ENCODE measurements around the gene NMUR1.
"Not testable (repeated sequence)": the region's sequence is repeated elsewhere in the genome, so short reads cannot be mapped to it uniquely, and the experiment has no call there.

The NMUR1 gene, protein sequence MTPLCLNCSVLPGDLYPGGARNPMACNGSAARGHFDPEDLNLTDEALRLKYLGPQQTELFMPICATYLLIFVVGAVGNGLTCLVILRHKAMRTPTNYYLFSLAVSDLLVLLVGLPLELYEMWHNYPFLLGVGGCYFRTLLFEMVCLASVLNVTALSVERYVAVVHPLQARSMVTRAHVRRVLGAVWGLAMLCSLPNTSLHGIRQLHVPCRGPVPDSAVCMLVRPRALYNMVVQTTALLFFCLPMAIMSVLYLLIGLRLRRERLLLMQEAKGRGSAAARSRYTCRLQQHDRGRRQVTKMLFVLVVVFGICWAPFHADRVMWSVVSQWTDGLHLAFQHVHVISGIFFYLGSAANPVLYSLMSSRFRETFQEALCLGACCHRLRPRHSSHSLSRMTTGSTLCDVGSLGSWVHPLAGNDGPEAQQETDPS

DNA sequence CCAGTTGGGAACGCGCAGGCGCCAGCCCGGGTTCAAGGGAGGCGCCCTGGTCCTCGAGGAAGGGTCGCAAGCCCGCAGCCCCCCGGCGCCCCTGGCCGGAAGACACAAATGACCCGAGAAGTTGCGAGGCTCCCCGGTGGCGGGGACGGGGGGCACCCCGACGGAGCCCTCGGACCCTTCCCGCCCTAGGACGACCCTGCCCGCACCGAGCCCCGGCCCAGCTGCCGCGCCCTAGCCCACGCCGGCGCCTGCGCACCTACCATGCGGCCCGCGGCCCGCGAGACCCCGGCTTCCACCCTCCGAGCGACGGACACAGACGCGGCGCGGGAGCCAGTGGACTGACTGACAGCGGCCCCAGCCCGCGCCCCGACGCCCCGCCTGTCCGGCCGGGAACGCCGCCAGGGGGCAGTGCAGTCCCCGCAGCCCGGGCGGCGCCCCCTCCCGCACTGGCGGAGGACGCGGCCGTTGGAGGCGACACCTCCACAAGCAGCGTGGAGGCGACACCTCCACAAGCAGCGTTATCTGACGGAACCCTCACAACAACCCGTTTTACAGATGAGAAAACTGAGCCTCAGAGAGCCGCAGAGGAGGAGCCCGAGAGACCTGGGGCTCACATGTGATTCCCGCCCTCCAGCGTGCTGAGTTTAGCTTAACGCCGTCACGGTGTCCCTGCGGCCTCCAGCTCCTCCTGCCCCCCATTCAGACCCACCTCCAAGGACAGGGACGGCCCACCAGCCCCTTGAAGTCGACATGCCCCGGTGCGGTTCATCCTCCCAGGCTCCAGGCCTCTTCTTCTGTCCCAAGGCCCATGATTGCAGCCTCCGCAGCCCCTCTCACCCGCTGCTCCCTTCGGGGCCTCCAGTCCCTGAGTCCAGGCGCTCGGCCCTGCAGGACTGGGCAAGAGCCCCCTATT lies at the start of gene NMUR1:
TSS of gene NMUR1 (minus strand) at position 347 of the 913 bp plus-strand sequence. CDS start at position 263, 84 bp downstream.
- peak; percentile 51 for DNase-seq

DNA sequence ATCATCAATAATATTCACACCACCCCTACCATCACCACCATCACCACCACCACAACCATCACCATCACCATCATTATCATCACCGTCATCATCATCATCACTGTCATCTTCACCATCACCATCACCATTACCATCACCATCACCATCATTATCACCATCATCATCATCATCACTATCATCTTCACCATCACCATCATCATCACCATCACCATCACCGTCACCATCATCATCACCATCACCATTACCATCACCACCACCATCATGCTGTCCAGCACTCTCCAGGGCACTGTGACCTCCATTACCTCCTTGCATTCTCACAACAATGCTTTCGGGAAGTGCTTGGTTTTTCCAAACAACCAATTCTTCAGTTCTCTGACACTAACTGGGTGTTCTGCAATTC lies 49.3 kb upstream of the NMUR1 start:
- DNase-seq, result no peak

DNA sequence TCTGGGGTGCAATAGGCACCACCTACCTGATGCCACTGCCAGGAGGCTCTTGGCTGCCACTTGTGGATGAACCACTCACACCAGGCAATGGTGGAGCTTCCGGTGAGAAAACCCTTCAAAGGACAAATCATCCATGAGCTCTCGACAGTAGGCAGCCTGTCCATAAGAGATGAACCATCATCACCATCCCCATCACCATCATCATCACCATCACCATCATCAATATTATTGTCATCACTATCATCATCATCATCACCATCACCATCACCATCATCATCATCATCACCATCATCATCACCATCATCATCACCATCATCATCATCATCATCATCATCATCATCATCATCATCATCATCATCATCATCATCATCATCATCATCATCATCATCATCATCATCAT lies 48.4 kb upstream of the NMUR1 start:
- not testable (repeated sequence) for DNase-seq

DNA sequence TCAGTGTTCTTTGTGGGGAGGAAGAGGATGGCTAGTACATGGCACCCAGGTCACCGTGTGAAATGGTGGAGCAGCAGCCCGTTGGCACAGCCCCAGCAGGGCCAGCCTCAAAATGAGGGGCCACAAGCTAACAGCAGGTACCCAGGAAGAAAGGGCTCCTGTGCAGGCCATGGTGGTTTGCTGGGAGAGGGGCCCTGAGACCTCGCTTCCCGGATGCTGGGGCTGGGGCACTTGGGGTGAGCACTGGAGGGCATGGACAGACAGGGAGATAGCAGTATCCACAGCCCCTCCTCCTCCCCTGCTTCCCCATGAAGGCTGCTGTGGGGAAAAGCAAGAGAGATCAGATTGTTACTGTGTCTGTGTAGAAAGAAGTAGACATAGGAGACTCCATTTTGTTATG lies 46.2 kb upstream of the NMUR1 start:
- no peak for DNase-seq

GRCh38 chr2:231575612-231576256 lies 45.5 kb upstream of the NMUR1 start:
- DNase-seq, result no peak

GRCh38 chr2:231573698-231574421 lies 43.6 kb upstream of the NMUR1 start:
- no peak for DNase-seq

- no peak for DNase-seq
Observed at GRCh38 chr2:231573096-231573495, 42.9 kb upstream of the NMUR1 start.

DNA sequence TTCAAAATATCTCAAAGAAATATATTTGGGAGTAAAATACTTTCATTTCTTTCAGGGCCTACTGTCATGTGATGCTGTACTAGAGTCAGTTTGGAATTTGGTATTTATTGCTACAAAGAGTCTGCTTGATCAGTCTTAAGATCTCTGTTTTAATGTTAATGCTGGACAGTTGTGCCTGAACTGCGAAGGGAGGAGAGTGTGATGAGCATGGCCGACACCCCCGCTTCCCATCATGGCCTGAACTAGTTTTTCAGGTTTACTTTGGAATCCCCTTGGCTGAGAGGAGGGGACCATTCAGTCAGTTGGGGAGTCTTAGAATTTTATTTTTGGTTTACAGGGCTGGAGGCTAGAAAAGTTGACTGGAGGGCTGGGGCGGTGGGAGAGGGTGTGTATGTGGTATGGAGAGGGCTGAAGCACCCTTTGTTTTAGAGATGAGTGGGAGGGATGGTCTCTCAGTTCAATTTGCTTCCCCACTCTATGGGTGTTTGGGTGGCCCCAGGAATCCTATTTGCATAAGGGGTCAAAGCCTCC lies 41.5 kb upstream of the NMUR1 start:
- DNase-seq, result no peak

DNA sequence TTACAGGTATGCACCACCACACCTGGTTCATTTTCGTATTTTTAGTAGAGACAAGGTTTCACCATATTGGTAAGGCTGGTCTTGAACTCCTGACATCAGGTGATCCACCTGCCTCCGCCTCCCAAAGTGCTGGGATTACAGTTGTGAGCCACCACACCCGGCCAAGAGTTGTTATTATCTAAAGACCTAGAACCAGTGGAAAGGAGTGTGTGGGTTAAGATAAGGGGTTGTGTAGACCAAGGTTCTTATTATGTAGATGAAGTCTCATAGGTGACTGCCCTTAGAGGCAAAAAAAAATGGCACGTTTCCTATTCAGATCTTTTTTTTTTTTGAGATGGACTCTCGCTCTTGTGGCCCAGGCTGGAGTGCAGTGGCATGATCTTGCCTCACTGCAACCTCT lies 40.7 kb upstream of the NMUR1 start:
- not testable (repeated sequence) for DNase-seq

DNA sequence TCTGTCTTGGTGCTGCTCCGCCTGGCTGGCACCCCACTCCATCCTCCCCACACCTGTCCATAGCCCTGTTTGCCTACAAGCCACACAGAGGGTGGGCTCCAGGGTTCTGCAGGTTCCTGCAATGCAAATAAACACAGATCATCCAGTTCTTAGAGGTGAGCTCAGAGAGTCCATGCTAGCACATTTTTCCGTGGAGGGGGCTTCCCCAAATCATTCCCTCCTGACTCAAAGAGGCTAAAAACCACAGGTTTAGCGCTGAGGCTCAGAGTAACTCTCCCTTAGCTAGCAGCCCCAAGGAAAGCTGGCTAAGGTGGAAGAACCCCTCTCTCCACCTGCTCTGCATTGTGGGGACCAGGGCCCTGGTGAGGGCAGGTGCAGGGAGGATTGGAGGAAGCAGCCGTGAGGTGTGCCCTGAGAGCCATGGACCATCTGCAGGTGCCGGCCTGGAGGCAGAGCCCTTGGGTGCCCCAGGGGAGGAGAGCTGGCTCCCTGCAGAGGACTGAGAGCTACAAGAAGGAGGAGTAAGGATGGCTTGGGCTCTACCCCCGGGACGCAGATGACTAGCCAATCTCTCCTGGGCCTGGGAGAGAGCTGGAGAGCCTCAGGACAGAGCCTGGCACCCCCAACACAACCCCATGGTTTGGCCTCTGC lies 38.7 kb upstream of the NMUR1 start:
- no peak for DNase-seq

- DNase-seq, result no peak
Observed at GRCh38 chr2:231568098-231568784, 38.0 kb upstream of the NMUR1 start.

- no peak for DNase-seq
Observed at GRCh38 chr2:231567159-231567558, 36.9 kb upstream of the NMUR1 start.

GRCh38 chr2:231565887-231566594 lies 35.8 kb upstream of the NMUR1 start:
- DNase-seq, result no peak

- DNase-seq, result no peak
Observed at GRCh38 chr2:231563378-231563961, 33.2 kb upstream of the NMUR1 start.

DNA sequence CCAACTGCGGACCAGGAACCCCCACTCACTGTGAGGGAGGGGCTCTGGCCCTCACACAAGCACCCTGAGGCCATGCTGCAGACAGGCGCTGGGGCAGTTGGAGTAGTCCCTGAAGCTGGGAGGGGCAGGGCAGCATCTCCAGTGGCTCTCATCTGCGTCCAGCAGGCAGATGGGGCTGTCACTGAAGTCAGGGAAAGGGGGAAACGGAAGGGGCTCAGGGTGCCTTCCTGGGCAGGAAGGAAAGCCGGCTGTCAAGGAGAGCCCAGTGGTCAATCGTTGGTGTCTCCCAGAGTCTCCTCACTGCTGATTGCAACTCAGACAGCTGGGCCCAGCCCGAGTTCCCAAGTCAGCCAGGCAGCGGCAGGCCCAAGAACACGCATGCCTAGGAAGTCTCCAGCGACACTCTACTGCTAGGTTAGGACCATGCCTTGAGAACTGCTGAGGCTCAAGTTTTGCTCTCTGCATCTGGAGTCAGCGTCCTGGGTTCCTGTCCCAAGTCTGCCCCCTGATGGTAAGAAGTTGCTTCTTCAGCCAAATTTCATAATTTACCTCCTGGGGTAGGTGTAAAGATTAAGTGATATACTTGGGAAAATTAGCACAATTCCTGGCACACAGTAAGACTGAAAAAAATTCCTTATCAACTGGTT lies 27.4 kb upstream of the NMUR1 start:
- DNase-seq, result peak; percentile 23

DNA sequence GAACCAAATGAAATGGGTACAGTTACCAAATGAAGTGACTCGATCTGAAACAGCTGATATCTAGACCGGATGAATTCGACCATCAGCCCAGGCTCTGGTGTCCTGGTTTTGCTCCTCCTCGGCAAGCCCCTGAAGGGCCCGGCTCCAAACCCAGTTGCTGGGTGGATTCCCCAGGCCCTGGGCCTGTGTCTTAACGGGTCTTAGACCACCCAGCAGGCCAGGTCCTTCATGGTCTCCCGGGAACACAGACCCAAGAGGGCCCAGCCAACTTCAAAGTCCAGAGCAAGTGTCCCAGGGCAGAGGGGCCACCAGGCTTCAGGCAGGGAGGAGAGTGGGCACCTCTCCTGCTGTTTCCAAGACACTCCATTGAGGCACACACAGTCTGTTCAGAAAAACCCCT lies 26.7 kb upstream of the NMUR1 start:
- no peak for DNase-seq

DNA sequence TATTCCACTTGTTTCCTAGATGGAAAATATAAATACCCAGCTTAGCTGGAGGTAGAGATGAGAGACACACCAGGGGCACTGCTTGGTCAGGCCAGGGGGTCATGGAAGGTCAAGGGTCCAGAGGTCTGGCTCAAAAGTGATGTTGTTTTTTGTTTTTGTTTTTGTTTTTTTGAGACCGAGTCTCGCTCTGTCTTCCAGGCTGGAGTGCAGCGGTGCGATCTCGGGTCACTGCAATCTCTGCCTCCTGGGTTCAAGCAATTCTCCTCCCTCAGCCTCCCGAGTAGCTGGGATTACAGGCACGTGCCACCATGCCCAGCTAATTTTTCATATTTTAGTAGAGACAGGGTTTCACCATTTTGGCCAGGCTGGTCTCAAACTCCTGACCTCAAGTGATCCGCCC lies 26.3 kb upstream of the NMUR1 start:
- DNase-seq, result not testable (repeated sequence)

- no peak for DNase-seq
Observed at GRCh38 chr2:231554748-231555545, 24.7 kb upstream of the NMUR1 start.

- no peak for DNase-seq
Observed at GRCh38 chr2:231554327-231554726, 24.1 kb upstream of the NMUR1 start.

Data from activated CD4-positive, alpha-beta T cell treated with anti-CD3 and anti-CD28 coated beads for 1 hour (primary cell).